GM12878 (cell line): ENCODE data around the gene SMOC2. TPM values are rescaled to one million over a fixed set of nuclear protein-coding genes. Genes with fewer than 3 reads are reported as not detected.

Experiments used
- ATAC-seq: fragments of 200-7000 bp; cut with Tn5 transposase; 3 replicates; pipeline ENCODE4 v1.9.1; 2020; ENCODE audit warnings: mild to moderate bottlenecking, moderate library complexity
- BruUV-seq: library from RNA; stranded (reverse); fragments of 400-500 nt; replicated peaks from 2 replicates; lab custom pipeline; 2021; lab: Mats Ljungman, UMichigan
- CTCF ChIA-PET: fragments of 300-600 bp; sonication (Branson Sonifier 250); formaldehyde crosslinking; extraction: SDS; loops from one replicate; lab custom pipeline; 2021; ENCODE audit warnings: inconsistent platforms; lab: Yijun Ruan, JAX
- POLR2A ChIA-PET: fragments of 350-600 bp; formaldehyde crosslinking; extraction: SDS; loops from one replicate; lab custom pipeline; 2021; ENCODE audit warnings: inconsistent platforms; lab: Charles Lee
- RAD21 ChIA-PET: fragments of 300-600 bp; sonication (Branson Sonifier 250); formaldehyde crosslinking; loops from one replicate; lab custom pipeline; 2023; ENCODE audit warnings: antibody characterized with exemption; ENCODE audit not compliant: unreplicated experiment; lab: Charles Lee
- SMC1A ChIA-PET: fragments of 300-600 bp; sonication (Branson Sonifier 250); formaldehyde crosslinking; loops from one replicate; lab custom pipeline; 2023; ENCODE audit not compliant: unreplicated experiment, uncharacterized antibody; lab: Charles Lee
- DNase-seq: peaks from one replicate; pipeline ENCODE4 v3.0.0-alpha.2; 2011; ENCODE audit warnings: low read depth, low spot score
- FAIRE-seq: peaks from 3 replicates; lab custom pipeline; 2011; peaks lifted over from hg19 to GRCh38; lab: Jason Lieb, UNC
- H2AFZ ChIP-seq: 2 replicates; pipeline ENCODE4 v1.6.0; 2011; ENCODE audit warnings: low read depth, low read length, control low read depth; ENCODE audit not compliant: control insufficient read depth
- H3K27ac ChIP-seq: 2 replicates; pipeline ENCODE4 v1.5.1; 2011; ENCODE audit warnings: control low read depth; ENCODE audit not compliant: control insufficient read depth, insufficient read depth
- H3K27me3 ChIP-seq, 2 experiments: replicated peaks in 1 of 2; 2 replicates each; pipeline versions ENCODE4 v1.6.0 to v1.6.1; 2011; ENCODE audit warnings: low read length in 1 of 2; ENCODE audit not compliant: control insufficient read depth in 2 of 2, insufficient read depth in 2 of 2
- H3K36me3 ChIP-seq, 2 experiments: 2 replicates each; pipeline ENCODE4 v1.5.1; 2011; ENCODE audit warnings: low read length in 1 of 2; ENCODE audit not compliant: control insufficient read depth in 2 of 2, insufficient read depth in 2 of 2
- H3K4me1 ChIP-seq: 2 replicates; pipeline ENCODE4 v1.6.1; 2011; ENCODE audit warnings: mild to moderate bottlenecking, low read length, moderate library complexity, mixed read lengths; ENCODE audit not compliant: control insufficient read depth, insufficient read depth
- H3K4me2 ChIP-seq: 2 replicates; pipeline ENCODE4 v1.6.0; 2011; ENCODE audit warnings: control low read depth; ENCODE audit not compliant: control insufficient read depth, insufficient read depth
- H3K4me3 ChIP-seq: fragments of 200-600 bp; sonication (generic); 2 replicates; pipeline ENCODE4 v1.5.1; 2016
- H3K79me2 ChIP-seq: 2 replicates; pipeline ENCODE4 v1.6.0; 2011; ENCODE audit warnings: low read length; ENCODE audit not compliant: control insufficient read depth, insufficient read depth
- H3K9ac ChIP-seq: 2 replicates; pipeline ENCODE4 v1.8.0; 2011; ENCODE audit warnings: low read length, control low read depth, mixed read lengths; ENCODE audit not compliant: control insufficient read depth, insufficient read depth
- H3K9me3 ChIP-seq: replicated peaks from 3 replicates; pipeline ENCODE4 v1.5.1; 2011; ENCODE audit warnings: mild to moderate bottlenecking, low read length; ENCODE audit not compliant: control insufficient read depth, insufficient read depth
- H4K20me1 ChIP-seq: 2 replicates; pipeline ENCODE4 v1.6.0; 2011; ENCODE audit not compliant: control insufficient read depth, insufficient read depth
- EED ChIP-seq: sonication (generic); IDR thresholded peaks from 2 replicates; pipeline ENCODE4 v1.6.1; 2016; ENCODE audit warnings: antibody characterized with exemption, low read depth
- FOXK2 ChIP-seq: fragments of 450-650 bp; IDR thresholded peaks from 2 replicates; pipeline ENCODE4 v1.6.1; 2017; ENCODE audit warnings: mild to moderate bottlenecking, moderate library complexity
- GABPA ChIP-seq: IDR thresholded peaks from 2 replicates; pipeline ENCODE4 v1.6.1; 2014; ENCODE audit warnings: antibody characterized with exemption, low read depth, mild to moderate bottlenecking, inconsistent platforms
- RELA ChIP-seq: fragments of 450-650 bp; IDR thresholded peaks from 2 replicates; pipeline ENCODE4 v1.8.0; 2014; ENCODE audit warnings: borderline replicate concordance; ENCODE audit not compliant: partially characterized antibody
- TAF1 ChIP-seq: IDR thresholded peaks from 2 replicates; pipeline ENCODE4 v1.6.1; 2011; ENCODE audit warnings: mild to moderate bottlenecking, low read depth, low read length, borderline replicate concordance
- WRNIP1 ChIP-seq: IDR thresholded peaks from 2 replicates; pipeline ENCODE4 v1.6.1; 2011; ENCODE audit warnings: low read depth, low read length, improper control_type of control experiment, borderline replicate concordance
- ZBED1 ChIP-seq: IDR thresholded peaks from 2 replicates; pipeline ENCODE4 v1.6.1; 2016; ENCODE audit warnings: borderline replicate concordance
- WGBS: methylation state at CpG from one replicate; pipeline ENCODE4 v1.1.6; 2016; ENCODE audit warnings: low lambda C conversion rate; ENCODE audit not compliant: insufficient replicate concordance, insufficient coverage; ENCODE audit errors: missing lambda C conversion rate; 5-methylcytosine and 5-hydroxymethylcytosine counted together
- in situ Hi-C: fragments of 300-500 bp; cut with MboI; formaldehyde crosslinking; loops from 9 replicates; pipeline ENCODE4 v1.14.3; 2018; ENCODE audit warnings: mixed read lengths
- intact Hi-C: fragments of 100-400 bp; cut with micrococcal nuclease; formaldehyde crosslinking; loops from one replicate; pipeline ENCODE4 v1.14.2; 2022; ENCODE audit not compliant: unreplicated experiment
- polyA plus RNA-seq, 11 experiments: library from polyadenylated mRNA; depleted of rRNA in 4 of 11; unstranded in 6 of 11; stranded (reverse) in 5 of 11; fragments of >200 nt; fragmentation: Nextera tagmentation in 4 of 11; fragmentation: Illumina TruSeq in 1 of 11; extraction: Ambion mirVana in 4 of 11; extraction: Trizol in 1 of 11; gene quantifications; 1 replicate in 1 of 11; 2 replicates in 10 of 11; pipeline versions ENCODE4 v1.2.1 to v1.2.3, GENCODE V29; 2011 to 2016; ENCODE audit warnings: inconsistent platforms in 2 of 11, missing spikeins in 2 of 11, low read depth in 1 of 11
- total RNA-seq, 4 experiments: library from RNA; depleted of rRNA in 3 of 4; stranded (reverse); fragments of >200 nt in 3 of 4; fragmentation: Illumina TruSeq in 1 of 4; extraction: Trizol in 1 of 4; gene quantifications; 2 replicates each; pipeline versions ENCODE4 v1.2.1 to v1.2.3, GENCODE V29; 2013 to 2021
- TF ChIP-seq, protein P1 (sequence below): IDR thresholded peaks from 2 replicates; pipeline ENCODE4 v1.6.1; 2012; ENCODE audit warnings: mild to moderate bottlenecking, low read depth, low read length
- TF ChIP-seq, protein P2 (sequence below): fragments of 450-650 bp; IDR thresholded peaks from 2 replicates; pipeline ENCODE4 v1.6.1; 2016; ENCODE audit warnings: mild to moderate bottlenecking
- TF ChIP-seq, protein P3 (sequence below): IDR thresholded peaks from 2 replicates; pipeline ENCODE4 v1.6.1; 2012; ENCODE audit warnings: low read depth, low read length, improper control_type of control experiment

The SMOC2 gene
- total and polyA plus RNA-seq, 10 of the 15 experiments (the other 5 are each of a cell fraction or from before 2014, with no cell fraction given): 0.10 to 0.12 TPM; not detected in 8

DNA sequence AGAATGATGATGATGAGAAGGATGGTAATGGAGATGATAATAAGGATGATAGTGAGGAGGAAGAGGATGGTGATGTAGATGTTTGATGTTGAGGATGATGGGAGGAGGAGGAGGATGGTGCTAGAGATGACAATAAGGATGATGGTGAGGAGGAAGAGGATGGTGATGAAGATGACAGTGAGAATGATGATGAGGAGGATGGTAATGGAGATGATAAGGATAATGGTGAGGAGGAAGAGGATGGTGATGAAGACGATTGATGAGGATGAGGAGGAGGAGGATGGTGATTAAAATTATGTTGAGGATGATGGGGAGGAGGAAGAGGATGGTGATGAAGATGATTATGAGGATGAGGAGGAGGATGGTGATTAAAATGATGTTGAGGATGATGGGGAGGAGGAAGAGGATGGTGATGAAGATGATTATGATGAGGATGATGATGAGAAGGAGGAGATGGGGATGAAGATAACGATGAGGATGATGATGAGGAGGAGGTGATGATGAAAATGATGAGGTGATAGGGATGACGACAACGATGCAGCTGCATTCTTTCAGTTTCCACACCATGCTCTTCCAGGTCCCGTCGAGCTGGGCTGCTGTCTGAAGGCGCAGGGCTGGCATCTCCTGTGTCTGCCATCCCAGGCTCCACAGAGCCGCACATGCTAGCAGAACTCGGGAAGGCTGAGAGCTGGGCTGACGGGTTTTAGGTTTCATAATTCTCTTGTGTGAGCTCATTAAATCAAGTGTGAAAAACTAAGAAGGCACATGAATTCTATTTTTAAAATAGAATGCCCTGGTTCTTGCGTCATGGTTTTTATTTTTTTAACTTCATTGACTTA, 274.9 kb downstream of the SMOC2 start:
- no TSS peak for BruUV-seq
- Histone ChIP-seq H3K27ac (no peak overlapping the region), H3K4me1 (no peaks in the 10 kb centered on the region), H3K36me3 (no peaks in the 10 kb centered on the region), H3K4me3 (no peak overlapping the region), H2AFZ (no peak overlapping the region), H3K27me3 (no peaks in the 10 kb centered on the region), H3K9me3 (no peaks in the 10 kb centered on the region), H3K79me2 (no peaks in the 10 kb centered on the region), H3K9ac (no peak overlapping the region), H3K4me2 (no peak overlapping the region), H4K20me1 (no peaks in the 10 kb centered on the region)
- RAD21 ChIA-PET: no interaction called here
- CTCF ChIA-PET: no interaction called here
- 21% methylated on average over 11 of the region's 11 CpGs for WGBS
- DNase-seq: no peak
- FAIRE-seq: no peak
- SMC1A ChIA-PET: no interaction called here
- in situ Hi-C loops (no loop called here), intact Hi-C loops (no loop called here)
- POLR2A ChIA-PET: no interaction called here
- no peak for ATAC-seq
- no peak for TF ChIP-seq EED

DNA sequence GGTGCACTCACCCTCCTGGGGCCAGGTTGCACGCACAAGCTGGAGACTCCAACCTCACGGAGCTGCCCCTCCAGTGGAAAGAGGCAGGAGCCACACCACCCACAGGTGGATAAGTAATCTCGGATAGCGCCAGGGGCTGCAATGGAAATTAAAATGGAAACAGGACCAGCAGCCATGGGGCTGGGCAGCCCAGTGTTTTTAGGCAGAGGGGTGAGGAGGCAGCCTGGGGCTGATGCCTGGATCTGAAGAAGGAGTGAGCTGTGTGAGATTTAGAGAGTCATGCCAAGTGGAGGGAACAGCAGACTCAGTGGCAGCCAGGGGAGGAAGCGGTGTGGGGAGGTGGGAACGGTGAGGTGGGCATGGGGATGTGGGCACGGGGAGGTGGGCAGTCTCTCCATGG, 275.6 kb downstream of the SMOC2 start:
- no TSS peak for BruUV-seq
- H3K4me3 ChIP-seq: no peak overlapping the region
- ChIA-PET RAD21 (no interaction called here), POLR2A (no interaction called here), SMC1A (no interaction called here), CTCF (no interaction called here)
- H3K79me2 ChIP-seq: no peaks in the 10 kb centered on the region
- ATAC-seq: no peak
- no peak for DNase-seq
- H3K9ac ChIP-seq: no peak overlapping the region
- H3K27ac ChIP-seq: no peak overlapping the region
- no peaks in the 10 kb centered on the region for H3K4me1 ChIP-seq
- H2AFZ ChIP-seq: no peak overlapping the region
- FAIRE-seq: no peak
- H3K27me3 ChIP-seq: no peaks in the 10 kb centered on the region
- H3K36me3 ChIP-seq: no peaks in the 10 kb centered on the region
- no peak overlapping the region for H3K4me2 ChIP-seq
- H4K20me1 ChIP-seq: no peaks in the 10 kb centered on the region
- no peaks in the 10 kb centered on the region for H3K9me3 ChIP-seq
- WGBS: 26% methylated on average over 5 of the region's 7 CpGs
- intact Hi-C loops (no loop called here), in situ Hi-C loops (no loop called here)
- TF ChIP-seq, protein P1, sequence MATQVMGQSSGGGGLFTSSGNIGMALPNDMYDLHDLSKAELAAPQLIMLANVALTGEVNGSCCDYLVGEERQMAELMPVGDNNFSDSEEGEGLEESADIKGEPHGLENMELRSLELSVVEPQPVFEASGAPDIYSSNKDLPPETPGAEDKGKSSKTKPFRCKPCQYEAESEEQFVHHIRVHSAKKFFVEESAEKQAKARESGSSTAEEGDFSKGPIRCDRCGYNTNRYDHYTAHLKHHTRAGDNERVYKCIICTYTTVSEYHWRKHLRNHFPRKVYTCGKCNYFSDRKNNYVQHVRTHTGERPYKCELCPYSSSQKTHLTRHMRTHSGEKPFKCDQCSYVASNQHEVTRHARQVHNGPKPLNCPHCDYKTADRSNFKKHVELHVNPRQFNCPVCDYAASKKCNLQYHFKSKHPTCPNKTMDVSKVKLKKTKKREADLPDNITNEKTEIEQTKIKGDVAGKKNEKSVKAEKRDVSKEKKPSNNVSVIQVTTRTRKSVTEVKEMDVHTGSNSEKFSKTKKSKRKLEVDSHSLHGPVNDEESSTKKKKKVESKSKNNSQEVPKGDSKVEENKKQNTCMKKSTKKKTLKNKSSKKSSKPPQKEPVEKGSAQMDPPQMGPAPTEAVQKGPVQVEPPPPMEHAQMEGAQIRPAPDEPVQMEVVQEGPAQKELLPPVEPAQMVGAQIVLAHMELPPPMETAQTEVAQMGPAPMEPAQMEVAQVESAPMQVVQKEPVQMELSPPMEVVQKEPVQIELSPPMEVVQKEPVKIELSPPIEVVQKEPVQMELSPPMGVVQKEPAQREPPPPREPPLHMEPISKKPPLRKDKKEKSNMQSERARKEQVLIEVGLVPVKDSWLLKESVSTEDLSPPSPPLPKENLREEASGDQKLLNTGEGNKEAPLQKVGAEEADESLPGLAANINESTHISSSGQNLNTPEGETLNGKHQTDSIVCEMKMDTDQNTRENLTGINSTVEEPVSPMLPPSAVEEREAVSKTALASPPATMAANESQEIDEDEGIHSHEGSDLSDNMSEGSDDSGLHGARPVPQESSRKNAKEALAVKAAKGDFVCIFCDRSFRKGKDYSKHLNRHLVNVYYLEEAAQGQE: no peak
- TF ChIP-seq, protein P2, sequence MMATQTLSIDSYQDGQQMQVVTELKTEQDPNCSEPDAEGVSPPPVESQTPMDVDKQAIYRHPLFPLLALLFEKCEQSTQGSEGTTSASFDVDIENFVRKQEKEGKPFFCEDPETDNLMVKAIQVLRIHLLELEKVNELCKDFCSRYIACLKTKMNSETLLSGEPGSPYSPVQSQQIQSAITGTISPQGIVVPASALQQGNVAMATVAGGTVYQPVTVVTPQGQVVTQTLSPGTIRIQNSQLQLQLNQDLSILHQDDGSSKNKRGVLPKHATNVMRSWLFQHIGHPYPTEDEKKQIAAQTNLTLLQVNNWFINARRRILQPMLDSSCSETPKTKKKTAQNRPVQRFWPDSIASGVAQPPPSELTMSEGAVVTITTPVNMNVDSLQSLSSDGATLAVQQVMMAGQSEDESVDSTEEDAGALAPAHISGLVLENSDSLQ: no peak
- TF ChIP-seq TAF1 (no peak), ZBED1 (no peak), WRNIP1 (no peak), GABPA (no peak), FOXK2 (no peak), RELA (no peak)
- TF ChIP-seq, protein P3, sequence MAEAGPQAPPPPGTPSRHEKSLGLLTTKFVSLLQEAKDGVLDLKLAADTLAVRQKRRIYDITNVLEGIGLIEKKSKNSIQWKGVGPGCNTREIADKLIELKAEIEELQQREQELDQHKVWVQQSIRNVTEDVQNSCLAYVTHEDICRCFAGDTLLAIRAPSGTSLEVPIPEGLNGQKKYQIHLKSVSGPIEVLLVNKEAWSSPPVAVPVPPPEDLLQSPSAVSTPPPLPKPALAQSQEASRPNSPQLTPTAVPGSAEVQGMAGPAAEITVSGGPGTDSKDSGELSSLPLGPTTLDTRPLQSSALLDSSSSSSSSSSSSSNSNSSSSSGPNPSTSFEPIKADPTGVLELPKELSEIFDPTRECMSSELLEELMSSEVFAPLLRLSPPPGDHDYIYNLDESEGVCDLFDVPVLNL: no peak
